ENCODE results near the gene RNLS.

DNA sequence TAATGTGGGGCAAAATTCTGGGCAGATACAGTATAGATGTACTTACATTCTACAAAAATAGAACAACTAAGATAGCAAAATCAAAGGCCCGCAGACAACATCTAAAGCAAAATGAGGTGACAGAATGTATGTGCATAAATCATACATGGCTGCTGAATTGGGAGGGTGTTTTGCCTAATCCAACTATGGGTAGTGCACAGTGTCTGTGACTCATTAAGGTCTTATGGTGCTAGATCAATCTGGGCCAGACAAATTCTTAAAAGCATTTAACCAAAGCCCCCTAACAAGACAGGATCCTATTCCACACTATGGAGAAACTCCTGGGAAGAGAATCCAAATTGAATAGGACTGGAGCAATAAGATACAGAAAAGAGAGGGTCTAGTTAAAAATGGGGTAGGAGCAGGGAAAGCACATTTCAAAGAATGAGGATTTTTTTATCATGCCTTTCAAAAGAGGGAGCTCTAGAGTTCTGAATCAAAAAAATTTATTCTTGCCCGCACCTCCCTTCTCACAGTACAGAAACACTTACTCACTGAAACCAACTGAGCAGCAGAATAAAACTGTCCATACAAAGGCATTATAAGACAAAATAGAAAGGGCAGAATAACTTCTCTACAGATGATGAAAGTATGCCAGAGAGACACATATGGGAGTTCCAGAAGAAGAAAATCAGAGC is 181.3 kb downstream of the RNLS start:
- TF ChIP-seq, protein P1, sequence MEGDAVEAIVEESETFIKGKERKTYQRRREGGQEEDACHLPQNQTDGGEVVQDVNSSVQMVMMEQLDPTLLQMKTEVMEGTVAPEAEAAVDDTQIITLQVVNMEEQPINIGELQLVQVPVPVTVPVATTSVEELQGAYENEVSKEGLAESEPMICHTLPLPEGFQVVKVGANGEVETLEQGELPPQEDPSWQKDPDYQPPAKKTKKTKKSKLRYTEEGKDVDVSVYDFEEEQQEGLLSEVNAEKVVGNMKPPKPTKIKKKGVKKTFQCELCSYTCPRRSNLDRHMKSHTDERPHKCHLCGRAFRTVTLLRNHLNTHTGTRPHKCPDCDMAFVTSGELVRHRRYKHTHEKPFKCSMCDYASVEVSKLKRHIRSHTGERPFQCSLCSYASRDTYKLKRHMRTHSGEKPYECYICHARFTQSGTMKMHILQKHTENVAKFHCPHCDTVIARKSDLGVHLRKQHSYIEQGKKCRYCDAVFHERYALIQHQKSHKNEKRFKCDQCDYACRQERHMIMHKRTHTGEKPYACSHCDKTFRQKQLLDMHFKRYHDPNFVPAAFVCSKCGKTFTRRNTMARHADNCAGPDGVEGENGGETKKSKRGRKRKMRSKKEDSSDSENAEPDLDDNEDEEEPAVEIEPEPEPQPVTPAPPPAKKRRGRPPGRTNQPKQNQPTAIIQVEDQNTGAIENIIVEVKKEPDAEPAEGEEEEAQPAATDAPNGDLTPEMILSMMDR (IDR thresholded peaks at IDR 0.05; ENCODE audit: low read depth, low read length) = peak; percentile 46
- no peak for TF ChIP-seq EZH2phosphoT487 (IDR thresholded peaks at IDR 0.05; ENCODE audit: low read depth)
